Esophagus squamous epithelium (tissue), 4 donors: ENCODE measurements around the gene PLCB1.

ENCODE experiments used
- POLR2A ChIP-seq, 4 donors: fragments of 450-650 bp; IDR thresholded peaks; one replicate each; pipeline ENCODE4 v1.6.1; 2017; ENCODE audit warnings: antibody characterized with exemption in 4 of 4, mild to moderate bottlenecking in 4 of 4, moderate library complexity in 3 of 4
- TF ChIP-seq, protein P1 (sequence below), 6 experiments: fragments of 450-650 bp in 4 of 6; fragments of 200-600 bp in 2 of 6; sonication (generic) in 2 of 6; IDR thresholded peaks; one replicate each; pipeline ENCODE4 v1.5.1; 2016 to 2019; ENCODE audit warnings: antibody characterized with exemption in 6 of 6, mild to moderate bottlenecking in 4 of 6, moderate library complexity in 4 of 6

GRCh38 chr20:8673116-8673515 lies 541.0 kb downstream of the PLCB1 start:
- TF ChIP-seq, protein P1, sequence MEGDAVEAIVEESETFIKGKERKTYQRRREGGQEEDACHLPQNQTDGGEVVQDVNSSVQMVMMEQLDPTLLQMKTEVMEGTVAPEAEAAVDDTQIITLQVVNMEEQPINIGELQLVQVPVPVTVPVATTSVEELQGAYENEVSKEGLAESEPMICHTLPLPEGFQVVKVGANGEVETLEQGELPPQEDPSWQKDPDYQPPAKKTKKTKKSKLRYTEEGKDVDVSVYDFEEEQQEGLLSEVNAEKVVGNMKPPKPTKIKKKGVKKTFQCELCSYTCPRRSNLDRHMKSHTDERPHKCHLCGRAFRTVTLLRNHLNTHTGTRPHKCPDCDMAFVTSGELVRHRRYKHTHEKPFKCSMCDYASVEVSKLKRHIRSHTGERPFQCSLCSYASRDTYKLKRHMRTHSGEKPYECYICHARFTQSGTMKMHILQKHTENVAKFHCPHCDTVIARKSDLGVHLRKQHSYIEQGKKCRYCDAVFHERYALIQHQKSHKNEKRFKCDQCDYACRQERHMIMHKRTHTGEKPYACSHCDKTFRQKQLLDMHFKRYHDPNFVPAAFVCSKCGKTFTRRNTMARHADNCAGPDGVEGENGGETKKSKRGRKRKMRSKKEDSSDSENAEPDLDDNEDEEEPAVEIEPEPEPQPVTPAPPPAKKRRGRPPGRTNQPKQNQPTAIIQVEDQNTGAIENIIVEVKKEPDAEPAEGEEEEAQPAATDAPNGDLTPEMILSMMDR (IDR thresholded peaks at IDR 0.05): no peak
- TF ChIP-seq POLR2A (IDR thresholded peaks at IDR 0.05): no peak
